Neural cell (in vitro differentiated cells): ENCODE data around the gene ACR. TPM values are rescaled to one million over a fixed set of nuclear protein-coding genes. Genes with fewer than 3 reads are reported as not detected.

Source experiments
- H2AFZ ChIP-seq: fragments of 200-600, 300-800 bp; sonication (generic), shearing (Covaris generic); 2 replicates; pipeline ENCODE4 v1.6.0; 2014; ENCODE audit warnings: low read depth, mild to moderate bottlenecking, antibody characterized with exemption, low read length, moderate library complexity
- H3F3A ChIP-seq: fragments of 200-600 bp; shearing (Covaris generic); 2 replicates; pipeline ENCODE4 v1.6.1; 2016; ENCODE audit warnings: mild to moderate bottlenecking, moderate library complexity, mixed read lengths, antibody characterized with exemption, low read length; ENCODE audit not compliant: insufficient read depth, poor library complexity, severe bottlenecking
- H3K27ac ChIP-seq: fragments of 200-600, 300-800 bp; sonication (generic), shearing (Covaris generic); 2 replicates; pipeline ENCODE4 v1.5.1; 2014; ENCODE audit warnings: mild to moderate bottlenecking, low read length, moderate library complexity
- H3K27me3 ChIP-seq: fragments of 300-800, 200-600 bp; sonication (generic), shearing (Covaris generic); 2 replicates; pipeline ENCODE4 v1.6.0; 2014; ENCODE audit warnings: mild to moderate bottlenecking, low read depth, low read length, moderate library complexity; ENCODE audit not compliant: insufficient read depth
- H3K36me3 ChIP-seq: fragments of 300-800, 200-600 bp; sonication (generic), shearing (Covaris generic); 2 replicates; pipeline ENCODE4 v1.5.1; 2014; ENCODE audit warnings: mild to moderate bottlenecking, antibody characterized with exemption, low read length, moderate library complexity; ENCODE audit not compliant: insufficient read depth
- H3K4me2 ChIP-seq: fragments of 300-800, 200-600 bp; sonication (generic), shearing (Covaris generic); 2 replicates; pipeline ENCODE4 v1.6.0; 2014; ENCODE audit warnings: mild to moderate bottlenecking, low read length
- H3K4me3 ChIP-seq: fragments of 300-800, 200-600 bp; sonication (generic), shearing (Covaris generic); 2 replicates; pipeline ENCODE4 v1.5.1; 2014; ENCODE audit warnings: mild to moderate bottlenecking, low read length, moderate library complexity
- H3K79me2 ChIP-seq: fragments of 200-600 bp; shearing (Covaris generic); replicated peaks from 2 replicates; pipeline ENCODE4 v1.6.0; 2014; ENCODE audit warnings: mild to moderate bottlenecking, low read length, moderate library complexity; ENCODE audit not compliant: insufficient read depth
- H3K9ac ChIP-seq: fragments of 300-800, 200-600 bp; sonication (generic), shearing (Covaris generic); 2 replicates; pipeline ENCODE4 v1.6.1; 2016; ENCODE audit warnings: mild to moderate bottlenecking, low read length, mixed read lengths
- H3K9me2 ChIP-seq: fragments of 200-600 bp; shearing (Covaris generic); 2 replicates; pipeline ENCODE4 v1.6.1; 2016; ENCODE audit warnings: mild to moderate bottlenecking, low read length, mixed read lengths; ENCODE audit not compliant: insufficient read depth
- H3K9me3 ChIP-seq: fragments of 200-600, 300-800 bp; sonication (generic), shearing (Covaris generic); 2 replicates; pipeline ENCODE4 v1.6.1; 2016; ENCODE audit warnings: mild to moderate bottlenecking, mixed run types, low read length, moderate library complexity, mixed read lengths
- H4K20me1 ChIP-seq: fragments of 200-600 bp; shearing (Covaris generic); 2 replicates; pipeline ENCODE4 v1.6.1; 2016; ENCODE audit warnings: mild to moderate bottlenecking, mixed run types; ENCODE audit not compliant: insufficient read depth
- EP300 ChIP-seq: fragments of 450-650 bp; conservative IDR thresholded peaks from 2 replicates; pipeline ENCODE4 v1.6.1; 2014; ENCODE audit warnings: antibody characterized with exemption, mild to moderate bottlenecking, moderate library complexity; ENCODE audit not compliant: poor library complexity, severe bottlenecking
- EZH2 ChIP-seq: fragments of 200-600, 300-800 bp; shearing (Covaris generic), sonication (generic); IDR thresholded peaks from 2 replicates; pipeline ENCODE4 v1.6.1; 2014; ENCODE audit warnings: antibody characterized with exemption, low read length, borderline replicate concordance, mild to moderate bottlenecking; ENCODE audit not compliant: insufficient read depth, poor library complexity, severe bottlenecking
- MXI1 ChIP-seq: fragments of 450-650 bp; conservative IDR thresholded peaks from 2 replicates; pipeline ENCODE4 v1.6.1; 2014; ENCODE audit warnings: antibody characterized with exemption, mild to moderate bottlenecking; ENCODE audit not compliant: poor library complexity, severe bottlenecking
- POLR2AphosphoS5 ChIP-seq: IDR thresholded peaks from 2 replicates; pipeline ENCODE4 v1.6.1; 2012
- RAD21 ChIP-seq: fragments of 450-650 bp; conservative IDR thresholded peaks from 2 replicates; pipeline ENCODE4 v1.6.1; 2014; ENCODE audit warnings: antibody characterized with exemption, mild to moderate bottlenecking, moderate library complexity
- SMC3 ChIP-seq: fragments of 450-650 bp; conservative IDR thresholded peaks from 2 replicates; pipeline ENCODE4 v1.6.1; 2014; ENCODE audit warnings: antibody characterized with exemption, mild to moderate bottlenecking, moderate library complexity; ENCODE audit not compliant: poor library complexity
- TAF1 ChIP-seq: IDR thresholded peaks from 2 replicates; pipeline ENCODE4 v1.6.1; 2012; ENCODE audit warnings: low read depth
- polyA plus RNA-seq: library from polyadenylated mRNA; depleted of rRNA; stranded (reverse); fragments of >200 nt; gene quantifications from 2 replicates; pipeline ENCODE4 v1.2.3, GENCODE V29; 2014
- TF ChIP-seq, protein P1 (sequence below): IDR thresholded peaks from 2 replicates; pipeline ENCODE4 v1.6.1; 2012; ENCODE audit warnings: borderline replicate concordance
- TF ChIP-seq, protein P2 (sequence below): fragments of 450-650 bp; IDR thresholded peaks from 2 replicates; pipeline ENCODE4 v1.5.1; 2014; ENCODE audit warnings: antibody characterized with exemption, mild to moderate bottlenecking, moderate library complexity; ENCODE audit not compliant: poor library complexity, severe bottlenecking

Gene ACR
- polyA plus RNA-seq, 1 donor from 2014 or later = not detected

DNA sequence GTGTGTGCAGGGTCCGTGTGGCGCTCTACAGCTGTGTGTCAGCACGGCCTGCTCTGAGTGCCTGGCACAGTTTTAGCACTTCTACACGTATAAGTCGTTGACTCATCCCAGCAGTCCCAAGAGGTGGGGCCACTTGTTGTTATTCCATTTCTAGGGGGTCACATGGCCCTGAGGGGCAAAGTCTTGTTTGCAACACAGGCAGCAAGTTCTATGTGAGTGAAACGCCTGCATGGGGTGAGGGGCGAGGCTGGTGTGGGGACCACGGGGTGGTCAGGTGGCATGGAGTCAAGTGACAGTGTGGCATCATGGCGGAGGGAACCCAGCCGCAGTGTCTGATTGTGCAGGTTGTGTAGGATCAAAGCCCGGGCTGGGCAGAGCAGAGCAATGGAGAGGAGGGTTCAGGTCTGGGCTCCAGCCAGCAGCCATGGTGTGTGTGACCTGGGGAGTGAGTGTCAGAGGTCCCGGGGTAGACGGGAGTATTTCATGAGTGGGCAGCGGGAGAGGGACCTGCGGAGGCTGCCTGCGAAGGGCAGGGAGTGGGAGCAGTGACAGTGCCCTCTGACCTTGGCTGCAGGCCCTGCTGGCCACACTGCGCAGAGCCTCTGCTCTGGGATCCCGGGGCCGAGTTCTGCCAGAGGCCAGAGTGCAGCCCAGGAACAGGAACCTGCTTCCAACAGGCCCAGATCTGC, 37.5 kb upstream of the ACR start:
- H3K9ac ChIP-seq = no peak overlapping the region
- H3K27me3 ChIP-seq = no peaks in the 10 kb centered on the region
- no peaks in the 10 kb centered on the region for H4K20me1 ChIP-seq
- no peak overlapping the region for H3K27ac ChIP-seq
- H3F3A ChIP-seq = peaks cover 4% of the 10 kb centered on the region
- H3K79me2 ChIP-seq = no peaks in the 10 kb centered on the region
- H3K4me2 ChIP-seq = no peak overlapping the region
- H2AFZ ChIP-seq = no peak overlapping the region
- H3K9me2 ChIP-seq = no peaks in the 10 kb centered on the region
- TF ChIP-seq, protein P1, sequence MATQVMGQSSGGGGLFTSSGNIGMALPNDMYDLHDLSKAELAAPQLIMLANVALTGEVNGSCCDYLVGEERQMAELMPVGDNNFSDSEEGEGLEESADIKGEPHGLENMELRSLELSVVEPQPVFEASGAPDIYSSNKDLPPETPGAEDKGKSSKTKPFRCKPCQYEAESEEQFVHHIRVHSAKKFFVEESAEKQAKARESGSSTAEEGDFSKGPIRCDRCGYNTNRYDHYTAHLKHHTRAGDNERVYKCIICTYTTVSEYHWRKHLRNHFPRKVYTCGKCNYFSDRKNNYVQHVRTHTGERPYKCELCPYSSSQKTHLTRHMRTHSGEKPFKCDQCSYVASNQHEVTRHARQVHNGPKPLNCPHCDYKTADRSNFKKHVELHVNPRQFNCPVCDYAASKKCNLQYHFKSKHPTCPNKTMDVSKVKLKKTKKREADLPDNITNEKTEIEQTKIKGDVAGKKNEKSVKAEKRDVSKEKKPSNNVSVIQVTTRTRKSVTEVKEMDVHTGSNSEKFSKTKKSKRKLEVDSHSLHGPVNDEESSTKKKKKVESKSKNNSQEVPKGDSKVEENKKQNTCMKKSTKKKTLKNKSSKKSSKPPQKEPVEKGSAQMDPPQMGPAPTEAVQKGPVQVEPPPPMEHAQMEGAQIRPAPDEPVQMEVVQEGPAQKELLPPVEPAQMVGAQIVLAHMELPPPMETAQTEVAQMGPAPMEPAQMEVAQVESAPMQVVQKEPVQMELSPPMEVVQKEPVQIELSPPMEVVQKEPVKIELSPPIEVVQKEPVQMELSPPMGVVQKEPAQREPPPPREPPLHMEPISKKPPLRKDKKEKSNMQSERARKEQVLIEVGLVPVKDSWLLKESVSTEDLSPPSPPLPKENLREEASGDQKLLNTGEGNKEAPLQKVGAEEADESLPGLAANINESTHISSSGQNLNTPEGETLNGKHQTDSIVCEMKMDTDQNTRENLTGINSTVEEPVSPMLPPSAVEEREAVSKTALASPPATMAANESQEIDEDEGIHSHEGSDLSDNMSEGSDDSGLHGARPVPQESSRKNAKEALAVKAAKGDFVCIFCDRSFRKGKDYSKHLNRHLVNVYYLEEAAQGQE = no peak
- TF ChIP-seq MXI1 = no peak
- no peaks in the 10 kb centered on the region for H3K9me3 ChIP-seq
- H3K36me3 ChIP-seq = no peaks in the 10 kb centered on the region
- no peak overlapping the region for H3K4me3 ChIP-seq

DNA sequence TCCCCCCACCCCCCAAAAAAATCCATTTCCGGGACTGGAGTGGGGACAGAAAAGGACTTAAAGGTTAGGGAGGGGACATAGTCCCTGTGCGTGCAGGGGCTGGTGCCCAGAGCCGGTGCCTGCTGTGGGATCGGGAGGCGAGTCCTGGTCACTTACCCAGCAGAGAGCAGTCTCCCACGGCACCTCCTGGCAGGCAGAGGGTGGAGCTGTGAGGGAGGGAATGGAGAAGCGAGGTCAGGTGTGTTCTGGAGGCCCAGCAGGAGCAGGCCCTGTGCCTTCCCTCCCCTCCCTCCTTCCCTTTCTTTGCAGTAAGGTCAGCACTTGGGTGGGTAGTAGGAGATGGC, 37.0 kb upstream of the ACR start:
- no peaks in the 10 kb centered on the region for H4K20me1 ChIP-seq
- no peak overlapping the region for H3K4me2 ChIP-seq
- no peaks in the 10 kb centered on the region for H3K27me3 ChIP-seq
- H3F3A ChIP-seq = peaks cover 4% of the 10 kb centered on the region
- TF ChIP-seq EZH2 = no peak
- TF ChIP-seq TAF1 = no peak
- no peak for TF ChIP-seq MXI1
- TF ChIP-seq, protein P2, sequence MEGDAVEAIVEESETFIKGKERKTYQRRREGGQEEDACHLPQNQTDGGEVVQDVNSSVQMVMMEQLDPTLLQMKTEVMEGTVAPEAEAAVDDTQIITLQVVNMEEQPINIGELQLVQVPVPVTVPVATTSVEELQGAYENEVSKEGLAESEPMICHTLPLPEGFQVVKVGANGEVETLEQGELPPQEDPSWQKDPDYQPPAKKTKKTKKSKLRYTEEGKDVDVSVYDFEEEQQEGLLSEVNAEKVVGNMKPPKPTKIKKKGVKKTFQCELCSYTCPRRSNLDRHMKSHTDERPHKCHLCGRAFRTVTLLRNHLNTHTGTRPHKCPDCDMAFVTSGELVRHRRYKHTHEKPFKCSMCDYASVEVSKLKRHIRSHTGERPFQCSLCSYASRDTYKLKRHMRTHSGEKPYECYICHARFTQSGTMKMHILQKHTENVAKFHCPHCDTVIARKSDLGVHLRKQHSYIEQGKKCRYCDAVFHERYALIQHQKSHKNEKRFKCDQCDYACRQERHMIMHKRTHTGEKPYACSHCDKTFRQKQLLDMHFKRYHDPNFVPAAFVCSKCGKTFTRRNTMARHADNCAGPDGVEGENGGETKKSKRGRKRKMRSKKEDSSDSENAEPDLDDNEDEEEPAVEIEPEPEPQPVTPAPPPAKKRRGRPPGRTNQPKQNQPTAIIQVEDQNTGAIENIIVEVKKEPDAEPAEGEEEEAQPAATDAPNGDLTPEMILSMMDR = no peak
- H2AFZ ChIP-seq = no peak overlapping the region
- no peaks in the 10 kb centered on the region for H3K36me3 ChIP-seq
- H3K27ac ChIP-seq = no peak overlapping the region
- H3K9ac ChIP-seq = no peak overlapping the region
- no peaks in the 10 kb centered on the region for H3K9me2 ChIP-seq
- no peaks in the 10 kb centered on the region for H3K9me3 ChIP-seq
- H3K79me2 ChIP-seq = peaks cover 3% of the 10 kb centered on the region
- H3K4me3 ChIP-seq = no peak overlapping the region

DNA sequence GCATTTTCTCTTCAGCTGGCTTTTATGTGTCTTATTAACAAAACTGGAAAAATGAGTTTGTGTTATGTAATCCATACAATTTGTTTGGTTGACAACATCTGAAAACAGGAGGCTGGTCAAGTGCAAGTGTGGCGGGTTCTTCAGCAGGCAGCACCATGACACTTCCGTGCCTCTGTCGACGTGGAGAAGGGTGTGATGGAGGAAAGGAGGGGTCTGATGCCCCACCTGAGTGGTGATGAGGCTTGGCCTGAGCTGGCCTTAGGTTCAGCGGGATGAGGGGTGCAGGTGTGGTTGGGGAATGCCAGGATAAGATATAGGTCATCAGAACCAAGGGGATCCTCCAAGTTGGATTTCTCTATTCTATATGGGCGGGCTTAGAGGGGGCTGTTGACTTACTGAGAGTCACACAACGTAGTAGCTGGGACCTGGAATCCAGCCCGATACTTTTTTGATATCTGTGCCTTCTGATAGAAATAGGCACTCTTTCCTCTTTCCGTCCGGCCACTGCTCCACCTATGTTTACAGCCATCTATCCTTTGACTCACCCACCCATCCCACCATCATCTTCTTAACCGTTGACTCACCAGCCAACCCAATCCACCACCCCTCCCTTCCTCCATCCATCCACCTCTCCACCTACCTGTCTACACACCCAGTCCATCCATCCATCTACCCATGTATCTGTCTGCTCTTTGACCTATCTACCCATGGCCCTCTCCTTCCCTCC, 36.4 kb upstream of the ACR start:
- Histone ChIP-seq H3K27me3 (no peaks in the 10 kb centered on the region), H3K36me3 (no peaks in the 10 kb centered on the region), H3K4me3 (no peak overlapping the region), H3K79me2 (peaks cover 9% of the 10 kb centered on the region), H3K9me3 (no peaks in the 10 kb centered on the region), H4K20me1 (no peaks in the 10 kb centered on the region), H3K27ac (no peak overlapping the region), H3K9me2 (no peaks in the 10 kb centered on the region), H3K9ac (no peak overlapping the region), H3K4me2 (no peak overlapping the region), H2AFZ (no peak overlapping the region), H3F3A (no peaks in the 10 kb centered on the region)
- TF ChIP-seq, protein P1 = no peak
- no peak for TF ChIP-seq SMC3
- TF ChIP-seq, protein P2 = no peak
- no peak for TF ChIP-seq POLR2AphosphoS5
- no peak for TF ChIP-seq RAD21
- TF ChIP-seq EZH2 = no peak
- no peak for TF ChIP-seq MXI1
- no peak for TF ChIP-seq TAF1
- no peak for TF ChIP-seq EP300
